ENCODE results near the gene TNS1. TPM values are rescaled to one million over a fixed set of nuclear protein-coding genes. Genes with fewer than 3 reads are reported as not detected.

Gene TNS1
- polyA plus RNA-seq, 6 donors from 2014 or later = 0.05 to 0.57 (median 0.35) TPM; not detected in 2

- Mint-ChIP-seq H3K9me3 (no peaks in the 10 kb centered on the region), H3K4me1 (no peaks in the 10 kb centered on the region), H3K27ac (no peak overlapping the region), H3K36me3 (no peaks in the 10 kb centered on the region), H3K4me3 (no peak overlapping the region), H3K27me3 (peaks cover 0 to 4% (median 0%) of the 10 kb centered on the region in 3 donors)
- ATAC-seq (ENCODE audit: low read depth in 2 of 2) (no peak), DNase-seq (no peak)
Observed at GRCh38 chr2:217833439-217833838, 169.4 kb downstream of the TNS1 start.

GRCh38 chr2:217832987-217833386 is 169.8 kb downstream of the TNS1 start:
- Mint-ChIP-seq H3K27me3 (peaks cover 0 to 4% (median 0%) of the 10 kb centered on the region in 3 donors), H3K4me1 (no peaks in the 10 kb centered on the region), H3K4me3 (no peak overlapping the region), H3K36me3 (no peaks in the 10 kb centered on the region), H3K27ac (no peak overlapping the region), H3K9me3 (no peaks in the 10 kb centered on the region)
- no peak for DNase-seq
- no peak for ATAC-seq (ENCODE audit: low read depth in 2 of 2)

DNA sequence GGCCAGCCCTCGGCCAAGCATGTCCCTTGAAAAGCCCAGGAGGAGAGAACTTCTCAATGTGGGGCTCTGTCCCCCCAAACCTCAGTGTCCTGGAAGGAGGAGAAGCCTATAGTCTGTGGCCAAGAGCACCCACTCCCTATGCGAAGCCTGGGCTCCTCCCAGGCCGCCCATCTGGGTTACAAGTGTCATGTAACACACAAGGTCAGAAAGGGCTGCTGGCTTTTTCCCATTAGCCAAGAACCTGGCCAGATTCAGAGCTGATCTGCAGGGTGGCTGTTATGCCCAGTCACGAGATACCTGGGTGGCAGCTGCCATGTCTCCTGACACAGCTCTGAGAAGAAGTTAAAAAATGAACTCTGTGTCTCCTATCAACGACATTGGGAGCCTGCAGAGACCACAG is 170.7 kb downstream of the TNS1 start:
- peaks cover 0 to 2% (median 0%) of the 10 kb centered on the region in 3 donors for H3K27me3 Mint-ChIP-seq
- no peaks in the 10 kb centered on the region for H3K36me3 Mint-ChIP-seq
- H3K9me3 Mint-ChIP-seq = no peaks in the 10 kb centered on the region
- DNase-seq (no peak), ATAC-seq (ENCODE audit: low read depth in 2 of 2) (no peak)
- H3K4me1 Mint-ChIP-seq = no peaks in the 10 kb centered on the region
- H3K27ac Mint-ChIP-seq = no peak overlapping the region
- H3K4me3 Mint-ChIP-seq = no peak overlapping the region

- H3K9me3 Mint-ChIP-seq = no peaks in the 10 kb centered on the region
- H3K4me1 Mint-ChIP-seq = no peaks in the 10 kb centered on the region
- no peak overlapping the region for H3K4me3 Mint-ChIP-seq
- DNase-seq = no peak
- no peak overlapping the region for H3K27ac Mint-ChIP-seq
- peaks cover 0 to 7% (median 0%) of the 10 kb centered on the region in 3 donors for H3K27me3 Mint-ChIP-seq
- ATAC-seq (ENCODE audit: low read depth in 2 of 2) = no peak
- no peaks in the 10 kb centered on the region for H3K36me3 Mint-ChIP-seq
Observed at GRCh38 chr2:217831306-217831705, 171.5 kb downstream of the TNS1 start.

GRCh38 chr2:217830807-217831206 is 172.0 kb downstream of the TNS1 start:
- ATAC-seq (ENCODE audit: low read depth in 2 of 2) = no peak
- Mint-ChIP-seq H3K27ac (no peak overlapping the region), H3K27me3 (peaks cover 0 to 11% (median 0%) of the 10 kb centered on the region in 3 donors), H3K4me3 (no peak overlapping the region), H3K9me3 (no peaks in the 10 kb centered on the region), H3K36me3 (no peaks in the 10 kb centered on the region), H3K4me1 (no peaks in the 10 kb centered on the region)
- no peak for DNase-seq

- H3K27me3 Mint-ChIP-seq = peaks cover 0 to 11% (median 0%) of the 10 kb centered on the region in 3 donors
- ATAC-seq (ENCODE audit: low read depth in 2 of 2) (no peak), DNase-seq (no peak)
- no peaks in the 10 kb centered on the region for H3K4me1 Mint-ChIP-seq
- no peak overlapping the region for H3K27ac Mint-ChIP-seq
- no peaks in the 10 kb centered on the region for H3K9me3 Mint-ChIP-seq
- no peak overlapping the region for H3K4me3 Mint-ChIP-seq
- no peaks in the 10 kb centered on the region for H3K36me3 Mint-ChIP-seq
Observed at GRCh38 chr2:217830061-217830460, 172.7 kb downstream of the TNS1 start.

DNA sequence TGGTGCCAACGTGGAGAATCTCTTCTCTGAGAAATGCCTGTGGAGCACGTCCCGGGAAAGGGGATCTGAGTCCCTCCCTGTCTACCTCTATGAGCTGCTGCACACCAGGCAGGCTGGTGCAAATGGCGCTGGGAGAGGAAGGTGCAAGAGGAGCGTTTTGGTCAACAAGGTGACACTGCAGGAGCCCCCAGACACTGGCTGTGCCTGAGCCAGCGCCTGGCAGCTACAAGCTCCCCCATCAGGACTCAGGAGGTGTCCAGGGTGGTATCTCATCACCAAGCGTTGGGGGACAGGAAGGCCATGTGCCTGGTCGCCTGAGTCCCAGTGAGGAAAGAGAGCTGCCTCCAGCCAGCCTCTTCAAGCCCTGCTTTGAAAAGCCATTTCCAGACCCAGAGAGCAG is 173.4 kb downstream of the TNS1 start:
- Mint-ChIP-seq H3K4me3 (peak overlapping the region in 1 of 8 donors; percentile 55), H3K9me3 (no peaks in the 10 kb centered on the region), H3K36me3 (no peaks in the 10 kb centered on the region), H3K4me1 (no peaks in the 10 kb centered on the region), H3K27me3 (peaks cover 0 to 11% (median 0%) of the 10 kb centered on the region in 3 donors), H3K27ac (peak overlapping the region in 1 of 6 donors; percentile 14)
- DNase-seq = no peak
- ATAC-seq (ENCODE audit: low read depth in 2 of 2) = no peak

GRCh38 chr2:217828336-217828735 is 174.5 kb downstream of the TNS1 start:
- no peak overlapping the region for H3K4me3 Mint-ChIP-seq
- no peaks in the 10 kb centered on the region for H3K9me3 Mint-ChIP-seq
- no peaks in the 10 kb centered on the region for H3K36me3 Mint-ChIP-seq
- H3K27me3 Mint-ChIP-seq = peaks cover 0 to 11% (median 0%) of the 10 kb centered on the region in 3 donors
- ATAC-seq (ENCODE audit: low read depth in 2 of 2) (no peak), DNase-seq (no peak)
- H3K4me1 Mint-ChIP-seq = no peaks in the 10 kb centered on the region
- H3K27ac Mint-ChIP-seq = peak overlapping the region in 1 of 6 donors; percentile 89

GRCh38 chr2:217827430-217828201 is 175.2 kb downstream of the TNS1 start:
- Mint-ChIP-seq H3K27me3 (peaks cover 0 to 11% (median 0%) of the 10 kb centered on the region in 3 donors), H3K27ac (no peak overlapping the region), H3K36me3 (no peaks in the 10 kb centered on the region), H3K4me3 (no peak overlapping the region), H3K9me3 (no peaks in the 10 kb centered on the region), H3K4me1 (no peaks in the 10 kb centered on the region)
- no peak for DNase-seq
- ATAC-seq (ENCODE audit: low read depth in 2 of 2) = no peak

DNA sequence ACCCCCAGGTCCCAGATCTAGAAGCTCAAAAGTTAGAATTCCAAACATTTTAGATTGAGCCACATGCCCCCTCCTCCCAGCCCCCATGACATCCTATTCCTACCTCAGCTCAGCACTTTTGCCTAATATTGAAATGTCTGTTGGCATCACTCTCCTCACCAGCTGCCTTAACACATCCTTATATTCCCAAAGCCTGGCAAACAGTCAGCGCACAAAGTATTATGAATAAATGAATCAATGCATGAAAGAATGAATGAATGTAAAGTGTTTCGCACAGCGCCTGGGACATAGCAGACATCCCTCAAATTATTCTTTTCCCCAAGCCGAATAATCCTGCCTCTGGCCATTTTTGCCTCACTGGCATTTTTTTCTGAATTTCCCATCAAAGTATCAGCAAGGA is 175.8 kb downstream of the TNS1 start:
- H3K4me1 Mint-ChIP-seq = no peaks in the 10 kb centered on the region

GRCh38 chr2:217826520-217826919 is 176.3 kb downstream of the TNS1 start:
- peak overlapping the region in 1 of 6 donors; percentile 32 for H3K27ac Mint-ChIP-seq
- no peaks in the 10 kb centered on the region for H3K9me3 Mint-ChIP-seq
- H3K4me3 Mint-ChIP-seq = no peak overlapping the region
- no peak for DNase-seq
- no peaks in the 10 kb centered on the region for H3K36me3 Mint-ChIP-seq
- no peaks in the 10 kb centered on the region for H3K4me1 Mint-ChIP-seq
- ATAC-seq (ENCODE audit: low read depth in 2 of 2) = no peak
- H3K27me3 Mint-ChIP-seq = peaks cover 0 to 11% (median 0%) of the 10 kb centered on the region in 3 donors

More for the DNA sequence above, 175.8 kb downstream of the TNS1 start:
- Mint-ChIP-seq H3K4me3 (no peak overlapping the region), H3K36me3 (no peaks in the 10 kb centered on the region), H3K9me3 (no peaks in the 10 kb centered on the region), H3K27ac (no peak overlapping the region), H3K27me3 (peaks cover 0 to 11% (median 0%) of the 10 kb centered on the region in 3 donors)
- DNase-seq (no peak), ATAC-seq (ENCODE audit: low read depth in 2 of 2) (no peak)

DNA sequence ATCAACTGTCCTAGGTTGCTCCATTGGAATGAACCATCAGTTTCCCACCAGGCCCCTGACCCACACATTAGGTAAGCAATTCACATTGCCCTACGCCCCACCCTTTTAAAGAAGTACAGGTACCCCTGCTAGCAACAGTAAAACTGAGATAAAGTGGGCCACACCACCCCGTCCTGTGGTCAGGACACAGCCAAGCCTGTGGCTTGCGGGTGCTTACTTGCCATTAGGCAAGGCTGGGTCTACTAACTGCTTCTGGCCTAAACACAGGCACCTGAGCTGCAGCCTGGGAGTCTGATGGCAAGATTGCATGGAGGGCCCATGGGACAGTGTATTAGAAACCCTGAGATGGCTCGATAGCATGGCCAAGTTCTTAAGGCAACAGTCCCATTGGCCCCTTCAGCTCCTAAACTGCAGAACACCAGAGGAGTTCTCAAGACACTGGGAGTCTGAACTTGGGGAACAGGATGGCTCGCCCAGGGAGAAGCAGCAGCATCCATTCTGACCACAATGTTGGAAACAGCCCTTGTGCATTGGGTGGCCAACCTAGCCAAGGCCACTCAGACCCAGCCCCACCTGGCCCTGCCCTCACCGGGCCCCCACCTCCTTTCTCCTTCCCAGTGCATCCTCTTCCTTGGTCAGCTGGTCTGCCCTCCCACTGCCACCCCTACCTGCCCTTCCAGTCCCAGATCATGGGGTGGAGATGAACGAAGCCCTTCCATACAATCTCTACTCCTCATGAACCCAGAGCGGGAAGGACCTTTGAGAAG is 177.1 kb downstream of the TNS1 start:
- ATAC-seq (ENCODE audit: low read depth in 2 of 2) (no peak), DNase-seq (no peak)
- no peaks in the 10 kb centered on the region for H3K36me3 Mint-ChIP-seq
- peaks cover 0 to 11% (median 4%) of the 10 kb centered on the region in 3 donors for H3K27me3 Mint-ChIP-seq
- H3K27ac Mint-ChIP-seq = peak overlapping the region in 1 of 6 donors; percentile 5
- H3K9me3 Mint-ChIP-seq = no peaks in the 10 kb centered on the region
- H3K4me3 Mint-ChIP-seq = peak overlapping the region in 2 of 8 donors; percentile 12 to 35
- peaks cover 0 to 2% (median 0%) of the 10 kb centered on the region in 3 donors for H3K4me1 Mint-ChIP-seq

GRCh38 chr2:217824223-217824622 is 178.6 kb downstream of the TNS1 start:
- Mint-ChIP-seq H3K27ac (peak overlapping the region in 1 of 6 donors; percentile 51), H3K4me1 (peaks cover 0 to 2% (median 0%) of the 10 kb centered on the region in 3 donors)
- no peak for DNase-seq

DNA sequence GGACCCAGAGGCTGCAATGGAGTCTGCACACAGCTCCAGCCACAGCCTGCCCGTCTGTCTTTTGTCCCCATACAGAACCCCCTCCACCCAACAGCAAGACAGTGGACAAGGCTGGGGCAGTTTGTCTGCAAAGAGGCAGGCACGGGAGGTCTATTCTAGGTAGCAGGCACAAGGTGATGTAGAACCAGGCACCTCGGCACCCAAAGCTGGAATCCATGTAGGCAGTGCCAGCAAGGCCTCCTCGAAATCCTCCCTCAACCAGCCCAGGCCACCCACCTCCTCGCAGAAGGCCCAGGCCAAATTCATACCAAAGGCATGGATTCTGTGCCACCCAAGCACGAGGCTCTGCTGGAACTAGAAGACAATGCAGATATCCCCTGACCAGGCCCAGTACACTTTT is 179.2 kb downstream of the TNS1 start:
- Mint-ChIP-seq H3K27ac (no peak overlapping the region), H3K27me3 (peaks cover 0 to 11% (median 4%) of the 10 kb centered on the region in 3 donors), H3K36me3 (no peaks in the 10 kb centered on the region), H3K4me3 (no peak overlapping the region), H3K4me1 (peaks cover 0 to 2% (median 0%) of the 10 kb centered on the region in 3 donors), H3K9me3 (no peaks in the 10 kb centered on the region)
- ATAC-seq (ENCODE audit: low read depth in 2 of 2) (no peak), DNase-seq (no peak)

More at GRCh38 chr2:217824223-217824622, 178.6 kb downstream of the TNS1 start:
- Mint-ChIP-seq H3K27me3 (peaks cover 0 to 11% (median 4%) of the 10 kb centered on the region in 3 donors), H3K9me3 (no peaks in the 10 kb centered on the region), H3K4me3 (no peak overlapping the region), H3K36me3 (no peaks in the 10 kb centered on the region)
- ATAC-seq (ENCODE audit: low read depth in 2 of 2) = no peak

Data from naive B cell (primary cell).